KOPT-K1 (cell line): ENCODE results near the gene MRPL54.

Experiments
- H3K27ac ChIP-seq: fragments of 200-600 bp; sonication (generic); 2 replicates; pipeline ENCODE4 v1.5.1; 2016; ENCODE audit warnings: antibody characterized with exemption, mild to moderate bottlenecking, low read depth, low read length; ENCODE audit not compliant: poor library complexity, severe bottlenecking
- H3K36me3 ChIP-seq: fragments of 200-600 bp; sonication (generic); 2 replicates; pipeline ENCODE4 v1.5.1; 2017; ENCODE audit warnings: antibody characterized with exemption, mild to moderate bottlenecking, low read length, moderate library complexity; ENCODE audit not compliant: insufficient read depth
- H3K9me3 ChIP-seq: fragments of 200-600 bp; sonication (generic); 2 replicates; pipeline ENCODE4 v1.5.1; 2017; ENCODE audit warnings: antibody characterized with exemption, low read length, mild to moderate bottlenecking; ENCODE audit not compliant: insufficient read depth, poor library complexity, severe bottlenecking

Gene MRPL54

DNA sequence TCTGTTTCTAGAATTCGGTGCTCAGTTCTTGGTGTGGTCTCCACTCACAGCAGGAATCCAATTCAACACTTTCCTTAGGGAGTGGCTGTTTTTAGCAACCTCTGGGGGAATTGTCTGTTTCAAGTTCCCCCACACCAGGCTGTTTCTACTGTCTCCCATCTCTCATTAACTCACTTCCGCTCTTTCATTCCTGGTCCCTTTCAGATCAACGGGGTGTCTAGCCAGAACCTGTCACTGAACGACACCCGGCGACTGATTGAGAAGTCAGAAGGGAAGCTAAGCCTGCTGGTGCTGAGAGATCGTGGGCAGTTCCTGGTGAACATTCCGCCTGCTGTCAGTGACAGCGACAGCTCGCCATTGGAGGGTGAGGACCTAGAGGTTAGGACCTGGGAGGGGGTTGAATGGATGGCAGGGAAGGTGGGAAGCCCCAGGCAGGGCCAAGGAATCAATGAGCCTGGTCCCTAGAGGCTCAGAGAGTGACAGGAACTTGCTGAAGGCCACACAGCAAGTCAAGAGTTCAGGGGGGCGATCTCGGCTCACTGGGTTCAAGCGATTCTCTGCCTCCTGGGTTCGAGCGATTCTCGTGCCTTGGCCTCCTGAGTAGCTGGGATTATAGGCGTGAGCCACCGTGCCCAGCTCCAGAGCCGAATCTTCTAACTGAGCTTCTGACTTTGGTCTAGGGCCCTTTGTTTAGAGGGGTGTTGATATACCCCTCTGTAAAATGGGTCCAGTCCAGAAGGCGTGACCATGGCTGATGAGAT is 28.8 kb upstream of the MRPL54 start:
- H3K27ac ChIP-seq, result no peak overlapping the region
- H3K36me3 ChIP-seq, result no peaks in the 10 kb centered on the region
- no peaks in the 10 kb centered on the region for H3K9me3 ChIP-seq

DNA sequence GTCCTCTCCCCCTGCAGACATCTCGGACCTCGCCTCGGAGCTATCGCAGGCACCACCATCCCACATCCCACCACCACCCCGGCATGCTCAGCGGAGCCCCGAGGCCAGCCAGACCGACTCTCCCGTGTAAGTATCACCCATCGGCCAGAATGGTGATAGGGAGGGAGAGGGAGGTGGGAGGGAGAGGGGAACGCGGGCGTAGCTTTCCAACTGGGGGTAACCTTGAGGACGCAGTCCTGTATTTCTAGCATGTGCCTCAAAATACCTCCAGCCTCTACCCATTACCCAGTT is 28.2 kb upstream of the MRPL54 start:
- Histone ChIP-seq H3K36me3 (no peaks in the 10 kb centered on the region), H3K27ac (no peak overlapping the region), H3K9me3 (no peaks in the 10 kb centered on the region)

DNA sequence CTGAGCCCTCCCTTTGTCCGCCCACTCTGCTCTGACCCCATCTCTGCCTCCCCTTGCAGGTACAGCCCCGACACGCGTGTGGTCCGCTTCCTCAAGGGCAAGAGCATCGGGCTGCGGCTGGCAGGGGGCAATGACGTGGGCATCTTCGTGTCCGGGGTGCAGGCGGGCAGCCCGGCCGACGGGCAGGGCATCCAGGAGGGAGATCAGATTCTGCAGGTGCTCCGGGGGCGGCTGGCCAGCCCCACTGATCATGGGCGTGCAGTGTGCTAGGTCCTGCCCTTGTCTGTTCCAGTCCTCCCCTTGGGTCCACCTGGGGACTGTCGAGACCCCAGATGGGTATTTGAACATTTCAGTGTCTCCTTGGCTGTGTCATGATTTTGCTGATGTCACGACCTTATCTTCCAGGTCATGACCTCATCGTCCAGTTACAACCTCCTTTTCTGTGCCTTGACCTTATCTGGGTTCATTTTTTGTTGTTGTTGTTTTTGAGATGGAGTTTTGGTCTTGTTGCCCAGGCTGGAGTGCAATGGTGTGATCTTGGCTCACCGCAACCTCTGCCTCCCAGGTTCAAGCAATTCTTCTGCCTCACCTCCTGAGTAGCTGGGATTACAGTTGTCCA is 26.3 kb upstream of the MRPL54 start:
- no peaks in the 10 kb centered on the region for H3K9me3 ChIP-seq
- no peaks in the 10 kb centered on the region for H3K36me3 ChIP-seq
- no peak overlapping the region for H3K27ac ChIP-seq

DNA sequence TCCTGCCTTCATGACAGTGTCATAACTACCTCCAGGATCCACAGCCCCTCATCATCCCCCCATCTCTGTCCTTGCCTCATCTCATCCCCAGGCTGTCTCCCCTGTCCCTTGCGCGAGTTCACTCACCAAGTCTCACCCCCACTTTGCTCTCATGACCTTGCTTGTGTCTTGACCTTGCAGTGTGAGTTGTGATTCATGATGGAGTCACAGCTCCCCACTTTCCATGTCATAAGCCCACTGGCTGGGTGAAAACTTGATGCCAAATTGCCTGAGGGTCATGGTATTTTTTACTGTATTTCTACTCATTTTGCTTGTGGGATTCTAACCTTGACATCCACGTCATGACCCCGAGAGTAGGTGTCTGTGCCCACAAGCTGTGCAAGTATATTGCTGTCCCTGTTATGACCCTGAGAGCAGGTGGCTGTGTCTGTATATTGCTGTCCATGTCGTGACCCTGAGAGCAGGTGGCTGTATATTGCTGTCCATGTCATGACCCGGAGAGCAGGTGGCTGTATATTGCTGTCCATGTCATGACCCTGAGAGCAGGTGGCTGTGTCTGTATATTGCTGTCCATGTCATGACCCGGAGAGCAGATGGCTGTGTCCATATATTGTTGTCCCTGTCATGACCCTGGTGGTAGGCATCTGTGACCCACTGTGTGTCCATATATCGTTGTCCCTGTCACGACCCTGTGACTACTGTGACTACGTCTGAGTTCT is 24.8 kb upstream of the MRPL54 start:
- H3K27ac ChIP-seq, result no peak overlapping the region
- H3K36me3 ChIP-seq, result no peaks in the 10 kb centered on the region
- no peaks in the 10 kb centered on the region for H3K9me3 ChIP-seq

DNA sequence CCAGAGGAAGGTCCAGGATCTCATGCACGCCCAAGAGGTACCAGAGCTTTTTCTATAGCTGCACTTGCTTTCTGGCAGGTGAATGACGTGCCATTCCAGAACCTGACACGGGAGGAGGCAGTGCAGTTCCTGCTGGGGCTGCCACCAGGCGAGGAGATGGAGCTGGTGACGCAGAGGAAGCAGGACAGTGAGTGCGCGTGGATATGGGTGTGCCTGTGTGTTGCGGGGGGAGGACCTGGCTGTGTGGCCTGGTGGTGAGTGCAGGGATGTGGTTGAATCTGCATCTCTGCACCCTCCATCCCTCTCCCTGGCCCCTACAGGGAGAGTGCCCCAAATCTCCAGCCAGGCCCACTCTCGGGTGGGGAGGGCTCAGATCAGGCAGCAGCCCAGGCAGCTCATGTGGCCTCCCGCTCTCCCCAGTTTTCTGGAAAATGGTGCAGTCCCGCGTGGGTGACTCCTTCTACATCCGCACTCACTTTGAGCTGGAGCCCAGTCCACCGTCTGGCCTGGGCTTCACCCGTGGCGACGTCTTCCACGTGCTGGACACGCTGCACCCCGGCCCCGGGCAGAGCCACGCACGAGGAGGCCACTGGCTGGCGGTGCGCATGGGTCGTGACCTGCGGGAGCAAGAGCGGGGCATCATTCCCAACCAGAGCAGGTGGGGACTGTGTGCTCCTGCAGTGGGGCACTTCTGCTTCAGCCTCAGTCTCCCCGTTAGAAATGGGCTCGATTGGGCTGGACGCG is 23.8 kb upstream of the MRPL54 start:
- H3K27ac ChIP-seq, result no peak overlapping the region
- H3K36me3 ChIP-seq, result no peaks in the 10 kb centered on the region
- H3K9me3 ChIP-seq, result no peaks in the 10 kb centered on the region

DNA sequence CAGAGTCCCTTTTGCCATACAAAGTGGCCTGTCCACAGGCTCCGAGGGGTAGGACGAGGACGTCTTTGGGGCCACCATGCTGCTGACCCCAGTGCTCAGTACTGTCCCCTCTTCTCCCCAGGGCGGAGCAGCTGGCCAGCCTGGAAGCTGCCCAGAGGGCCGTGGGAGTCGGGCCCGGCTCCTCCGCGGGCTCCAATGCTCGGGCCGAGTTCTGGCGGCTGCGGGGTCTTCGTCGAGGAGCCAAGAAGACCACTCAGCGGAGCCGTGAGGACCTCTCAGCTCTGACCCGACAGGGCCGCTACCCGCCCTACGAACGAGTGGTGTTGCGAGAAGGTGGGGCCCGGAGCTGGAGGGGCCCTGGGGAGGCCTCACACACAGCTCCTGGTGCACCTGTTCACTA is 22.1 kb upstream of the MRPL54 start:
- no peaks in the 10 kb centered on the region for H3K9me3 ChIP-seq
- no peaks in the 10 kb centered on the region for H3K36me3 ChIP-seq
- H3K27ac ChIP-seq, result no peak overlapping the region

DNA sequence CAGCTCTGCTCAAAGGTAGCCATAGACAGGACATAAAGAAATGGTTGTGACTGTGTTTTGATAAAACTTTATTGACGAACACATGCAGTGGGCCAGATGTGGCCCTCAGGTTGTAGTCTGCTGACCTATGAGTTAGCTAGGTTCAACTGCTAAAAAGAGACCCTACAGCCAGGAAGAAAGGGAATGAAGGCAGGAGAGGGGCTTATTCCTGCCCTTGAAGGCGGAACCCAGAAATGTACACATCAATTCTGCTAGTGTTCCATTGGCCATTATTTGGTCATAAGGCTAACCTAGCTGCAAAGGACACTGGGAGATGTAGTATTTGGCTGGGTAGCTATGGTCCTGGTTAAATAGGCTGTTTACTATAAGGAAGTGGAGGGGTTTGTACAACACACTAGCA is 19.0 kb upstream of the MRPL54 start:
- no peaks in the 10 kb centered on the region for H3K9me3 ChIP-seq

DNA sequence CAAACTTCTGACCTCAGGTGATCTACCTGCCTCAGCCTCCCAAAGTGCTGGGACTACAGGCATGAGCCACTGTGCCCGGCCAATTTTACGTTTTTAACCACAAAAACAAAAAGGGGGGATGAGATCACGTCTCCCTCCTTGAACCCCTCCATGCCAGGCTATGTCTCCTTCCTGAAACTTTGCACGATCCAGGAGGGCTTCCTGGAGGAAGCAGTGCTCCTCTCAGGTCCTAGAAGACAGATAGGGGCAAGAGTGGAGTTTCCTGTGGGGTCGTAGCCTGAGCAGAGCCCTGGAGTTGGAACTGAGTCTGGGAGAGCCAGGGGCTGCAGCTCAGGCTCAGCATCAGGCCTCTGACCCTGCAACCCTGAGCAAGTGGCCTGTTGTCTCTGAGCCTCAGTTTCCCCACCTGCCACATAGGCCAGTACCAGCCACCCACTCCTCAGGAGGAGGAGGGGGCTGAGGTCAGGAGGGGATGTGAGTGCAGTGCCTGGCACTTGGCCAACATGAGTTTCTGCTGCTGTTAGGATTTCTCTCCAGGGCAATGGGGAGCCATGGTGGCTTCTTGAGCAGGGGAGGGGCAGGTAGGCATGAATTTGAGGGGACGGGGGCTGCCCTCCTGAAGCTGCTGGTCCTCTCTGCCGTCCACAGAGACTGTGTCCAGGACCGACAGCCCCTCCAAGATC is 17.0 kb upstream of the MRPL54 start:
- Histone ChIP-seq H3K27ac (no peak overlapping the region), H3K36me3 (peaks cover 10% of the 10 kb centered on the region; the same call in 1 of the 2 replicates), H3K9me3 (no peaks in the 10 kb centered on the region)

More for the DNA sequence above, 19.0 kb upstream of the MRPL54 start:
- Histone ChIP-seq H3K27ac (no peak overlapping the region), H3K36me3 (no peaks in the 10 kb centered on the region)

DNA sequence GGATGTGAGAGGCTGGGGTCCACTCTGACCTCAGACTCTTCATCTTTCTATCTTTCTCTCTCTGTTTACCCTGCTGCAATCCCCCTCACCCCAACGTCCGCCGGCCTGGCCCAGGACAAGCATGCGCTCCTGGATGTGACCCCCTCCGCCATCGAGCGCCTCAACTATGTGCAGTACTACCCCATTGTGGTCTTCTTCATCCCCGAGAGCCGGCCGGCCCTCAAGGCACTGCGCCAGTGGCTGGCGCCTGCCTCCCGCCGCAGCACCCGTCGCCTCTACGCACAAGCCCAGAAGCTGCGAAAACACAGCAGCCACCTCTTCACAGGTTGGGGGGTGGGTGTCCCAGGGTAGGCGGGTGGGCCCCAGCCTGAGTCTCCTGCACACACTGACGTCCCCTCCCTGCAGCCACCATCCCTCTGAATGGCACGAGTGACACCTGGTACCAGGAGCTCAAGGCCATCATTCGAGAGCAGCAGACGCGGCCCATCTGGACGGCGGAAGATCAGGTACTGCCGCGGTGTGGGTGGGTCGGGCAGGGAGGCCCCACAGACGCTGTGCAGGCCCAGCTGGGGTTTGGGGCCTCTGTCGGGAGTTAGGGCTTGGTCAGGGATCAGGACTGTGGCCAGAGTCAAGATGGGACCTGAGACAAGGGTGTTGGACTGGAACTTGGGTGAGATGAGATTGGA is 16.0 kb upstream of the MRPL54 start:
- H3K36me3 ChIP-seq, result peaks cover 16% of the 10 kb centered on the region; the same call in 1 of the 2 replicates
- no peak overlapping the region for H3K27ac ChIP-seq
- no peaks in the 10 kb centered on the region for H3K9me3 ChIP-seq

DNA sequence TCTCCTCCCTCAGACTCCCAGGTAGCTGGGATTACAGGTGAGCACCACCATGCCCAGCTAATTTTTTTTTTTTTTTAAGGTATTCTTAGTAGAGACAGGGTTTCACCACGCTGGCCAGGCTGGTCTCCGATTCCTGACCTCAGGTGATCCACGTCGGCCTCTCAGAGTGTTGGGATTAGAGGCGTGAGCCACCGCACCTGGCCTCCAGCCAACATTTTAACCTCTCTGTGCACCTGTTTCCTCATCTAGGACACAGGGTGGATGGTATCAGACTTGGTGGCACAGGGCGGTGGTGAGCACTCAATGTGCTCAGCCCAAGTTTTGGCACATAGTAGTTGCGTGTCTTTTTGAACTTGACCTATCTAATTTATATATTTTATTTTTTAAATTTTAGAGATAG is 13.5 kb upstream of the MRPL54 start:
- Histone ChIP-seq H3K36me3 (peaks cover 16% of the 10 kb centered on the region; the same call in 1 of the 2 replicates), H3K9me3 (no peaks in the 10 kb centered on the region), H3K27ac (no peak overlapping the region)

DNA sequence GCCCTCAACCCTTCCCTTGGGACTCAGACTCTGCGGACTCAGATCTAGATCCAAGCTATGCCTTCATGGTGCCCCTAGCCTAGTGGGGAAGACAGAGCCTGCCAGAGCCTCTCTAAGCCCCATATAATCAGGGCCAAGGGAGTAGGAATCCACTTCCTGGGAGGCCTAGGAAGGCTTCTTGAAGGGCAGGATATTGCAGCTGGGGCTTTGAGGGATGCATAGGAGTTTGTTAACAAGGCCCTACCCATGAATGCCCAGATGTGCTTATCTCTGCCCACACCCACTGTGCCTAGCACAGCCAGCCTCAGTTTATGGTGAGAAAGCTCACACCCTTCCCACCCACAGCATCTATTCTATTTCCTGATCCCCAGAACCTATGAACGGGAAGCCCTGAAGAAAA is 12.3 kb upstream of the MRPL54 start:
- H3K27ac ChIP-seq, result no peak overlapping the region
- H3K9me3 ChIP-seq, result no peaks in the 10 kb centered on the region
- peaks cover 16% of the 10 kb centered on the region; the same call in 1 of the 2 replicates for H3K36me3 ChIP-seq

DNA sequence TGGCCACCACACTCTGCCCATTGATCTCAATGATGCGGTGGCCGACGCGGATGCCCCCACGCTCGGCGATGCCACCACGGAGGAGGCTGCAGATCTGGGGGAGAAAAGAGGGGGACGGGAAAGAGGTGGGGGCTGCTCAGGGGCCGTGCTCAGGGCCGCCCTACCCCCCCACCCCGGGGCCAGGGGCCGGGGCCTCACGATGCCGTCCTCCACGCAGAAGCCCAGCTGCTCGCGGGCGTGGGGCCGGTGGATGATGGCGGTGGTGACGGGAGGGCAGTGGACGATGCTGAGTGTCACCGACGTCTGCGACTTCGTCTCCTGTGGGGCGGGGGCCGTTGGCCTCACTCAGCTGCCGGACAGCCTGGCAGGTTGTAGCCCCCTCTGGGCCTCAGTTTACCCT is 11.2 kb upstream of the MRPL54 start:
- peaks cover 16% of the 10 kb centered on the region; the same call in 1 of the 2 replicates for H3K36me3 ChIP-seq
- H3K27ac ChIP-seq, result no peak overlapping the region
- H3K9me3 ChIP-seq, result no peaks in the 10 kb centered on the region

DNA sequence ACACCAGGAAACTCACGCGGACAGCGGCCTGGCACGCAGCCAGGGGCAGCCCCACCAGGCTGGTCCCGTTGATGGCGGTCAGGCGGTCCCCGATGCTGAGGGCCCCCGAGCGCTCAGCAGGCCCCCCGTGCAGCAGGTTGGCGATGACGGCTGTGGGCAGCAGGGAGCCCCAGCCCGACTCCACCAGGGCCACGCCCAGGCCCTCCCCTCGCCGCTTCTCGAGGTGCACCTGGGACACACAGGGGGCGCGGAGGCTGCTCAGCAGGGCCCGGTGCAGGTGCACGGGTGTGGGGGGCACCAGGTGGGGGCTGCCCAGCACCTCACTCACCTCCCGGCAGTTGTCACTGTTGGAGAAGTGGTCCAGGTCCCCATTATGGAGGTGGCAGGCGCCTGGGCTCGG is 10.0 kb upstream of the MRPL54 start:
- Histone ChIP-seq H3K9me3 (no peaks in the 10 kb centered on the region), H3K27ac (no peak overlapping the region), H3K36me3 (peaks cover 17% of the 10 kb centered on the region; the same call in 1 of the 2 replicates)
